Prostate gland (tissue), 2 donors: Measurements from ENCODE around the gene LARGE1.

ENCODE experiments used
- CTCF ChIP-seq, 4 experiments: fragments of 200-600 bp in 2 of 4; fragments of 450-650 bp in 2 of 4; sonication (generic) in 2 of 4; IDR thresholded peaks; 1 replicate in 3 of 4; 2 replicates in 1 of 4; pipeline ENCODE4 v1.5.1; 2016 to 2019; ENCODE audit warnings: antibody characterized with exemption in 4 of 4, mild to moderate bottlenecking in 2 of 4, moderate library complexity in 2 of 4
- POLR2A ChIP-seq: fragments of 450-650 bp; IDR thresholded peaks from one replicate; pipeline ENCODE4 v1.6.1; 2016; ENCODE audit warnings: antibody characterized with exemption, mild to moderate bottlenecking
- POLR2AphosphoS5 ChIP-seq: sonication (generic); formaldehyde crosslinking; IDR thresholded peaks from one replicate; pipeline ENCODE4 v1.6.1; 2017; ENCODE audit warnings: antibody characterized with exemption

DNA sequence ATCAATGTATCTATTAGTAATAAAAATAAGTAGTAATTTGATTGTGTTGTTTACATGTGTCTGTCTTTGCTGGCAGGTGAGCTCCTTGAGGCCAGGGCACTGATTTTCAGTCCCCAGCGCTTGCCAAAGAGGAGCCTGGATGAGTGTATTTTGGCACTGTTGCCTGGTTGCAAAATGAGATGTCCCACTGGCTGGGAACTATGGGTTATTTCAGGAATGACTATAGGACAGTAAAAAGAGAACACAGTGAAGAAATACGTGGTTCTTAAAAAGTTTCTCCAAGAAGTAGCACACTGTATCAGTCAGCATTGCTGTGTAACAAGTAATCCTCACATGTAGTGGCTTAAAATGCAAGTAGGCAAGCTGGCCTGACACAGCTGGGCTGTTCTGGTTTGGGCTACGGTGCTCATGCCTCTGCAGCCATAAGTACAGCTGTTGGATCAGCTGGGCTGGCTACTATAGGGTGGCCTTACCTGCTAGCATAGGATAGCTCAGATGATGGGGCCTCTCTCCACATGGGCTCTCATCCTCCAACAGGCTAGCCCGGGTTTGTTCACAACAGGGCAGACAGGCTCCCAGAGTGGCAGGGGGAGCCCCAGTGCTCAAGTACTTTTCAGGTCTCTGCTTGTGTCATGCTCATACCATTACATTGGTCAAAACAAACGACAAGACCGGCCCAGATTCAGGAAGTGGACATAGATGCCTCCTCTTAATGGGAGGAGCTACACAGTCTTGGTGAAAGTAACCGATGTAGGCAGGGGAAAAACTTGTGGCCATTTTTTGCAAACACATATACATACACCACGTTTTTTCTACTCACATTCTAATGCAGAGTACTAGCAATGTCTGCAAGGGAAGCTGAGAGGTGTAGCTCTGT, 399.1 kb downstream of the LARGE1 start:
- no peak for TF ChIP-seq CTCF (IDR thresholded peaks at IDR 0.05)
- TF ChIP-seq POLR2A, result no peak
- no peak for TF ChIP-seq POLR2AphosphoS5
